ENCODE measurements around the gene MMP7. TPM values are rescaled to one million over a fixed set of nuclear protein-coding genes. Genes with fewer than 3 reads are reported as not detected.

Gene MMP7
- total RNA-seq, 2 donors from 2014 or later = 115 to 171 TPM

GRCh38 chr11:102518296-102519094 lies 12.1 kb downstream of the MMP7 start:
- H3K4me1 ChIP-seq (replicated peaks) = no peaks in the 10 kb centered on the region
- no peak for DNase-seq (ENCODE audit: low spot score)
- H3K36me3 ChIP-seq = no peaks in the 10 kb centered on the region
- H3K27me3 ChIP-seq (replicated peaks; ENCODE audit: insufficient read depth) = no peaks in the 10 kb centered on the region
- intact Hi-C loops (cut with DNase I) = no loop called here
- H3K9me3 ChIP-seq = no peaks in the 10 kb centered on the region
- H3K4me3 ChIP-seq = no peak overlapping the region
- 77% methylated on average over 3 of the region's 3 CpGs for WGBS
- H3K27ac ChIP-seq = no peak overlapping the region
- no peak for TF ChIP-seq POLR2AphosphoS5 (IDR thresholded peaks at IDR 0.05)
- TF ChIP-seq POLR2A (IDR thresholded peaks at IDR 0.05) = no peak
- TF ChIP-seq CTCF (IDR thresholded peaks at IDR 0.05) = no peak

- no peak for TF ChIP-seq CTCF (IDR thresholded peaks at IDR 0.05)
- no peak for TF ChIP-seq POLR2A (IDR thresholded peaks at IDR 0.05)
- TF ChIP-seq POLR2AphosphoS5 (IDR thresholded peaks at IDR 0.05) = no peak
- intact Hi-C loops (cut with DNase I) = no loop called here
- WGBS = 94% methylated on average over 3 of the region's 3 CpGs
- Histone ChIP-seq H3K27ac (no peak overlapping the region), H3K4me1 (replicated peaks) (no peaks in the 10 kb centered on the region), H3K4me3 (no peak overlapping the region), H3K9me3 (no peaks in the 10 kb centered on the region), H3K27me3 (replicated peaks; ENCODE audit: insufficient read depth) (no peaks in the 10 kb centered on the region), H3K36me3 (no peaks in the 10 kb centered on the region)
- no peak for DNase-seq (ENCODE audit: low spot score)
Measured at GRCh38 chr11:102517670-102518069, 12.9 kb downstream of the MMP7 start.

DNA sequence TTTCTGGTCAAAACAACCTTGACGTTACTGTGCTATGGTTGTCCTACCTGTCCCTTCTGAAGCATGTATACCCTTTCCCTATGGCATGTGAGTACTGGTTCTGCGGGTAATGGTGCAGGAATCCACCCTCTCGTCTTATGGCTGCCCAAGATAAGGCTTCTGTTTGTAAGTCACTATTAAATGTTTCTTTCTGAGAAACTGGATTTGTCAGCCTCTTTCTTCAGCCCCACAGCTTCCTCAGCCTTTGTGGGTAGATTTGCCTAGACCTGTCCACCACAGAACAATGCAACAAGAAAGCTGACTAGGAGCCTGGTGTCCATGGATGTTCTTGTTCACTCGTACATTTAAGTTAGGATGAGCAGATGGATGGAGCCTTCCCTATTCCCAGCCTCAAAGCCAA lies 14.4 kb downstream of the MMP7 start:
- no peaks in the 10 kb centered on the region for H3K36me3 ChIP-seq
- H3K27me3 ChIP-seq (replicated peaks; ENCODE audit: insufficient read depth) = no peaks in the 10 kb centered on the region
- TF ChIP-seq POLR2A (IDR thresholded peaks at IDR 0.05) = no peak
- no peak for TF ChIP-seq CTCF (IDR thresholded peaks at IDR 0.05)
- TF ChIP-seq POLR2AphosphoS5 (IDR thresholded peaks at IDR 0.05) = no peak
- no peak overlapping the region for H3K4me3 ChIP-seq
- no peaks in the 10 kb centered on the region for H3K9me3 ChIP-seq
- intact Hi-C loops (cut with DNase I) = no loop called here
- no peak for DNase-seq (ENCODE audit: low spot score)
- H3K4me1 ChIP-seq (replicated peaks) = no peaks in the 10 kb centered on the region
- WGBS = 54% methylated on average over 4 of the region's 4 CpGs
- H3K27ac ChIP-seq = no peak overlapping the region

DNA sequence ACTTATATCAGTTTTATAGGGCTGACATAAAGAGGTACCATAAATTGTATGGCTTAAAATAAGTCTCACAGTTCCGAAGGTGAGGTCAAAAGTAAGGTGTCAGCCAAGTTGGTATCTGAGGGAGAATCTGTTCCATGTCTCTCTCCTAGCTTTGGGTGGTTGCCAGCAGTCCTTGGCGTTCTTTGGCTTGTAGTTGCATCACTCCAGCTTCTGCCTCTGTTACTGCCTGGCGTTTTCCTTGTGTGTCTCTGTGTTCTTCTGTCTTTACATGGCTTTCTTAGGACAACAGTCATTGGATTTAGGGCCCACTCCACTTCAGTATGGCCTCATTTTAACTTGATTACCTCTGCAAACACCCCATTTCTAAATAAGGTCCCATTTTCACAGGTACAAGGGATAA lies 16.7 kb downstream of the MMP7 start:
- no peak overlapping the region for H3K4me3 ChIP-seq
- no peaks in the 10 kb centered on the region for H3K9me3 ChIP-seq
- DNase-seq (ENCODE audit: low spot score) = peak; percentile 96
- intact Hi-C loops (cut with DNase I) = no loop called here
- no peak overlapping the region for H3K27ac ChIP-seq
- H3K36me3 ChIP-seq = no peaks in the 10 kb centered on the region
- H3K27me3 ChIP-seq (replicated peaks; ENCODE audit: insufficient read depth) = no peaks in the 10 kb centered on the region
- peak; percentile 87 for TF ChIP-seq POLR2AphosphoS5 (IDR thresholded peaks at IDR 0.05)
- TF ChIP-seq CTCF (IDR thresholded peaks at IDR 0.05) = no peak
- no peaks in the 10 kb centered on the region for H3K4me1 ChIP-seq (replicated peaks)
- WGBS = 13% methylated on average over 3 of the region's 3 CpGs
